ENCODE results near the gene MPHOSPH6.

GRCh38 chr16:82199209-82199608 is 29.2 kb upstream of the MPHOSPH6 start:
- TF ChIP-seq TOX (CRISPR knock-in tag; IDR thresholded peaks at IDR 0.05; ENCODE audit: borderline replicate concordance) (no peak), GLIS3 (CRISPR knock-in tag; IDR thresholded peaks at IDR 0.05) (no peak), CSDC2 (CRISPR knock-in tag; IDR thresholded peaks at IDR 0.05) (no peak)
- TF ChIP-seq, protein P1, sequence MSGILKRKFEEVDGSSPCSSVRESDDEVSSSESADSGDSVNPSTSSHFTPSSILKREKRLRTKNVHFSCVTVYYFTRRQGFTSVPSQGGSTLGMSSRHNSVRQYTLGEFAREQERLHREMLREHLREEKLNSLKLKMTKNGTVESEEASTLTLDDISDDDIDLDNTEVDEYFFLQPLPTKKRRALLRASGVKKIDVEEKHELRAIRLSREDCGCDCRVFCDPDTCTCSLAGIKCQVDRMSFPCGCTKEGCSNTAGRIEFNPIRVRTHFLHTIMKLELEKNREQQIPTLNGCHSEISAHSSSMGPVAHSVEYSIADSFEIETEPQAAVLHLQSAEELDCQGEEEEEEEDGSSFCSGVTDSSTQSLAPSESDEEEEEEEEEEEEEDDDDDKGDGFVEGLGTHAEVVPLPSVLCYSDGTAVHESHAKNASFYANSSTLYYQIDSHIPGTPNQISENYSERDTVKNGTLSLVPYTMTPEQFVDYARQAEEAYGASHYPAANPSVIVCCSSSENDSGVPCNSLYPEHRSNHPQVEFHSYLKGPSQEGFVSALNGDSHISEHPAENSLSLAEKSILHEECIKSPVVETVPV (CRISPR knock-in tag; IDR thresholded peaks at IDR 0.05): no peak
